Stimulated activated naive CD4-positive, alpha-beta T cell (primary cell): ENCODE results near the gene WDR5B.

Experiments used
- DNase-seq, 6 experiments: peaks; one replicate each; lab custom pipeline; 2025; lab: John Stamatoyannopoulos, UW

The WDR5B gene

DNA sequence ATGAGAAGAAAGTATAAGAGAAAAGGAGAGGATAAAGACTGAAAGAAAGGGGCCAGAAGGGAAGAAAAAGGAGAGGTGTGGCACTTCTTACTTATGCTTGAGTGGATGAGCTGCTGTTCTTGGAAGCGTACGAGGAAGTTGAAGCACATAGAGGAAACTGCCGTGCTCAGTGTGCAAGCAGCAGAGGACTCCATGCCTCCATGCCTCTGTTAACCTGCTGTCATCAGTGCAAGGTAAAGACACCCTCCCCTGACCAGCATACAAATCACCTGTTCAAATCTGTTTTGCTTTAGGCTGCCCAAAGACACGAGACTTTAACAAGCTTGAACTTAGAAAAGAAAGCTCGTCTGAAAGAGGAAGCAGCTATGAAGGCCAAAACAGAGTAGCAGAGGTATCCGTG, 6.4 kb downstream of the WDR5B start:
- DNase-seq, result no peak

DNA sequence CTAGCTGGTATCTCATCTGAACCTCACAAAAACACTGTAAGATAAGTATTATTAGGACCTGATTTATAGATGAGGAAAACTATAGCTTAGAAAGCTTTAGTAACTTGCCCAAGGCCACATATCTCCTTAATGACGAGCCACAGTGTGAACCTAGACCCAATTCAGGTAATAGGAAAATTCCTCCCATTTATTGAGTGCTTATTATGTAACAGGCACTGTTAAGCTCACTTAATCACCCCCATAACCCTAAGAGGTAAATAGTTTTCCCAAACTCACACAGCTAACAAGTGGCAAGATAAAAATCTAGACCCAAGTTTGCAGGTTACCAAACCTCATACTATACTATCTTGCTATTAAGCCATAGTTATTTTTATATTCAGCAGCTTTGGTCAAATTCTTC, 7.9 kb downstream of the WDR5B start:
- DNase-seq, result no peak

DNA sequence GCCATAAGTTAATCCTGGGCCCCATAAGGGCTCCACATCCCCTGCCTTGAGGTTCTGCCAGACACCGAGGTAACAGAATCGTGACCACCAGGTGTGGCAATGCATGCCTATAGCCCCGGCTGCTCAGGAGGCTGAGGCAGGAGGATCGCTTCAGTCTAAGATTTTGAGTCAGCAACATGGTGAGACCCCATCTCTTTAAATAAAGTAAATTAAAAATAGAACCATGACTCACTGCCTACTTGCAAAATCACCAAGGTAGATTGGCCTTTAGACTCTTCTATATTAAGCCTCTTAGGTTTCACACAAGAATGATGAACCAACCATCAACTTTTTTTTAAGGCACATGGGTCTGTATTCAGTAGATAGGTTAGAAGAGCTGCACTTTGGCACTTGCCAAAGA, 9.7 kb downstream of the WDR5B start:
- DNase-seq, result no peak

DNA sequence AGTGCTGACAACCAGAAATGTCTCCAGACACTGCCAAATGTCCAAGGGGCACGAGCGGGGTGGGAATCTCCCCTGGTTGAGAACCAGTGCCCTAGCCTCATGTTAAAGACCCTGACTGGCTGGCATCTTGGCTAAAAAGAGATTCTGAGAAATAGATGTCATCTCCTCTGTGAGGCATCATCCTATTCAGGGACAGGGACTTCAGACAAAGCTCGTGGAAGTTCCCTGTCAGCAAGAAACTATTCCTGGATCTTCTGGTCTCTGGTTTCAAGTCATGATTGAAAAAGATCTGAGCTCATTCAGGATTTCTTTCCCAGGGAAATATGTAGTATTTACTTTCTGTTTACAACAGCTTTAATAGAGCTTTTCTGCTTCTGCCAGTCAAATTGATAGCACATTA, 10.8 kb downstream of the WDR5B start:
- DNase-seq, result no peak

DNA sequence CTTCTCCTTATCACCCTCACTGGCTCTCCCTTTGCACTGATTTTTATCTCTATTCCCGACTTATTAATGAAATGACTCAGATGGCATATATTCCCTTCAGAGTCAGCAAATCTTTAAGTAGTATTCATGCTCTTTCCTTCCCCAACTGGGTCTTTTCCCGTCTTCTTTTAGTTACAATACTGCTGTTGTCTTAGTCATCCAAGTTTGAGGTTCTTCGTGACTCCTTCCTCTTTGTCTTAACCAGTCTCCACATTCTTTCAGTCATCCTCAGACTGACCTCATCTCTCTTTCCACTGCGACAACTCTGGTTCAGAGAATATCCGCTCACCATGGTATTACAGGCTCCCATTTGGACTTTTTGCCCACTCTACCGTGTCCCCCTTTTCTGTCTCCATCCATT, 12.4 kb downstream of the WDR5B start:
- no peak for DNase-seq

DNA sequence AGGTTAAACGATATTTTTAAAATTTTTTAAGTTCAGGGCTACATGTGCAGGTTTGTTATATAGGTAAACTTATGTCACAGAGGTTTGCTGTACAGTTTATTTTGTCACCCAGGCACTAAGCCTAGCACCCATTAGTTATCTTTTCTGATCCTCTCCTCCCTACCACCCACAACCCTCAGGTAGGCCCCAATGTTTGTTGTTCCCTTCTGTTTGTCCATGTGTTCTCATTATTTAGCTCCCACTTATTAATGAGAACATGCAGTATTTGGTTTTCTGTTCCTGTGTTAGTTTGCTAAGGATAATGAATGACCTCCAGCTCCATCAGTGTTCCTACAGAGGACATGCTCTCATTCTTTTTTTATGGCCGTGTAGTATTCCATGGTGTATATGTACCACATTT, 16.9 kb downstream of the WDR5B start:
- no peak for DNase-seq

DNA sequence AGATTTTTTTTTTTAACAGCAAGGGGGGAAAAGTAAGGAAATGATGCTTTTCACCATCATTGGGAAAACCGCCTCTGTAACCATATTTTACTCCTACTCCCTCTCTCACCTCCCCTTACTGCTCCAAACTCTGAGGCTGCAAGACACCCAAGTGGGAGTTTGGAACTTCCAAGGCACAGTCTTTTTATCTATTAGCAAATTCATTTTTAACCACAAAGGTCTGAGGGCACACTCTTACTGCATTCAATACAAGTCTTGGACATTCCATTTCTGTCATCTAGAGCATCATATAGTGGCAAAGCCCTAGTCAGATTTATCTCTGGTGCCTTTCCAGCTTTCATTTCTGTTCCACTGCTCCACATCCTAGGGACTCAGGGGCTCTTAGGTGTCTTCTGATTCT, 18.7 kb downstream of the WDR5B start:
- no peak for DNase-seq

DNA sequence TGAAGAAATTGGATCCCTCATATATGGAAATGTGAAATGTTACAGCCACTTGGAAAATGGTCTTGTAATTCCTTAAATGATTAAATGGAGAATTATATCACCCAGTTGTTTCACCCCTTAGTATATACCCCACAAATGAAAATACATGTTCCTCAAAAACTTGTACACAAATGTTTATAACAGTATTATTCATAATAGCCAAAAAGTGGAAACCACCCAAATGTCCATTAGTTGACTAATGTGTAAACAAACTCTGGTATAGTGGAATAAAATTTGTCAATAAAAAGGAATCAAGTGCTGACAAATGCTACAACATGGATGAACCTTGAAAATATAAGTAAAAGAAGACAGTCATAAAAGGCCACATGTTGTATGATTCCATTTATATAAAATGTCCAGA, 19.4 kb downstream of the WDR5B start:
- DNase-seq, result no peak

DNA sequence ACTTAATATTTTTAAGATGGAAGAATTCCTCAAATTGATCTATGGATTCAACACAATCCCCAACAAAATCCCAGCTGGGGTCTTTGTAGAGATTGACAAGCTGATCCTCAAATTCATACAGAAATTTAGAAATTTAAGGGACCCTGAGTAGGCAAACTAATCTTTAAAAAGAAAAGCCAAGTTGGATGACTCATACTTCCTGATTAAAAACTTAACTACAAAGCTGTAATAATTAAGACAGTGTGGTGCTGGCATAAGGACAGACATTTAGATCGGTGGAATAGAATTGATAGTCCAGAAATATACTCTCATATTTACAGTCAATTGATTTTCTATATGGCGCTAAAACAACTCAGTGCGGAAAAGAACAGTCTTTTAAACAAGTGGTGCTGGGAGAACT, 20.3 kb downstream of the WDR5B start:
- no peak for DNase-seq

DNA sequence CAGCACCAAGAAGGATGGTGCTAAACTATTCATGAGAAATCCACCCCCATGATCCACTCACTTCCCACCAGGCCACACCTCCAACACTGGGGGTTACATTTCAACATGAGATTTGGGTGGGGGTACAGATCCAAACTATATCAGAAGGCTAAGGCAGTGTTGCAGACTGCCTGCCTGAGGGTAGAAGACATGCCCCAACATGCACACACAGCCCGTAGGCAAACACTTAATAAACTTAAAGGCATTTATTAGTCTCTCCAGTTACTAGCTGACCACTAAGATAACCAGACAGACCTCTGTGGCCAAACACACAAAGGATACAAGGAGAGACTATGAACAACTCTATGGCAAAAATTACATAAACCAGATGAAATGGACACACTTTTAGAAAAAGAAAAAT, 21.7 kb downstream of the WDR5B start:
- no peak for DNase-seq

DNA sequence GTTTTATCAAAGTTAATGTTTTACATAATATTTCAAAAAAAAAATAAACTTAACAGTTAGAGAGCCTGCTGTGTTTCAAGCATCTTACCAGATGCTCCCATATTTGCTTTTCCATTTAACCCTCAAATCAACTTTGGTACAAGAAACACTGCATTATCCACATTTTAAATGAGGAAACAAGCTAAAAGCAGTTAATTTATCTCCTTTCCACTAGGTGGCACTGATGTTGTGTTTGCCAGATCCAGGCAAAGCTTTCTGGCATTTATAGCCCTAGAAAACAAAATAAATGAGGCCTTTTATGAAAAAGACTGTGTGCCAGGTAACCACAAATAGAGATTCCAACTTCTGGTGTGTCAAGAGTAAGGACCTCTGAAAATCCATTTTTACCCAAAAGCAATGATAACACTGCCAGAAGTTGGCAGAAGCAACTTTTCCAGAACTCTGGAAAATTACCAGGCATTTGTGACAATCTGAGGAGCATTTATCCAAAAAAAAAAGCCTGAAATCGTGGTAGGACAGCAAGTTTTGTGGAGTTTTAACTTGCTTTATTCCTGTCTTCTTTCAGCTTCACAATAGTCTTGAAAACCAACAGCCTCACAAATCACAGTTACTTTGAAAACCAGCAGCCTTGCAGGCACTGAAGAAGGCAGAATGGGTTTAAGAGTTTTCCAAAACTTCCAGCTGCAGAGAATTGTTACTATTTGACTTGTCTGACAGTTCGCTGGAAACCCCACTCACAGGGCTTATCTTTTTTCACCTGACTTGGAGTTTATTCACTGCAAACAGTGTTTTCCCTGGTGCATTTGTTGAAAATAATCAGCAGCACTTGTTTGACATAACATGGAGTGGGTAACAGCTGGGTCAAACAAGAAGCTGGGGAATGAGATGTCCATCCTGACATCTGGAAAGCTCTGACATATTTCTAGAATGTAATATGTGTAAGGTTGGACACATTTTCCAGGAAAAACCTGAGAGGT, 22.7 kb downstream of the WDR5B start:
- peak in 3 of 6 experiments; percentile 9 to 49 (median 46) for DNase-seq

DNA sequence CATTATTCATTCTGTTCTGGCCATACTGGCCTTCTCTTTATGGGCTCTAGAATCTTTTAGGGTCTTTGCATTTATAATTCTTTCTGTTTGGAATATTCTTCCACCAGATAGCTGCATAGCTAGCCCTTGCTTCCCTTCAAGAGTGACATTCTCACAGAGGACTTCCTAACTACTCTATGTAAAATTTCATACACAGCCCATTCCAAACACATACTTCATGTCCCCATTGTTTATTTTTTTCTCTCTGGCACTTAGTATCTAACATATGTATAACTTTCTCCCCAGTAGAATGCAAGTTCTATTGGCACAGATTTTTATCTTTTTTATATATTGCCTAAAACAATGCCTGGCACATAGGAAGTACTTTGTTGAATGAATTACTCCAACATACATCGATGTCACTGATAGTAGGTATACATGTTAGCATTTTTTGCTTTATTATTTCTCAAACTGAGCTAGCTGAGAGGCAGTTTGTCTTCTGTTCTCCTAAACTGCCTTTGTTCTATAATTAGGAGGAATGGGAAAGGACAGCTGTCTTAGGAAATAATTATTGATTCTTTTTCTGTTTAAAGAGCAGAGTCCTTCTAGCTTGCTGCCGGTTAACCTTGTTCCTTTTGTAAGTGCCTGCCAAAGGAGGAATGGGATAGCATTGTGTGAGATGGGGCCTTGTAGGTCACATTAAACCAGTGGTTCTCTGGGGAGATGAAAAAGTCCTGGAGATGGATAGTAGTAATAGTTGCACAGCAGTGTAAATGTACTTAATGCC, 24.0 kb downstream of the WDR5B start:
- DNase-seq, result no peak

DNA sequence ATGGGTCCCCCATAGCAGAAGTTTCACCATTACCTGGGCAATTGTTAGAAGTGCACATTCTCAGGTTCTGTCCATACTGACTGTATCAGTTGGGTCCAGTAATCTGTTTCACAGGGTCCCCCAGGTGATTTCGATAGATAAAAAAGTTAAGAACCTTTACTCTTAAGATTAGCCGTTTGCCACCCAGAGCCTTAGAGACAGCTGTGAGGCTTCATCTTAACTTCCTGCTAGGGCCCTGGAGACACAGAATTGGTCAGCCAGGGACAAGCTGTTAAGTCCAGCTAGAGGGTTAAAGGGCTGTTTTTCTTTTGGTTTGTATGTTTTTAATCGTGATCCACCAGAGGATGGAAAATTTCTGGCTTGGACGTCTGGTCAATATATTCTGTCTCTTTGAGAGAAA, 25.2 kb downstream of the WDR5B start:
- no peak for DNase-seq

DNA sequence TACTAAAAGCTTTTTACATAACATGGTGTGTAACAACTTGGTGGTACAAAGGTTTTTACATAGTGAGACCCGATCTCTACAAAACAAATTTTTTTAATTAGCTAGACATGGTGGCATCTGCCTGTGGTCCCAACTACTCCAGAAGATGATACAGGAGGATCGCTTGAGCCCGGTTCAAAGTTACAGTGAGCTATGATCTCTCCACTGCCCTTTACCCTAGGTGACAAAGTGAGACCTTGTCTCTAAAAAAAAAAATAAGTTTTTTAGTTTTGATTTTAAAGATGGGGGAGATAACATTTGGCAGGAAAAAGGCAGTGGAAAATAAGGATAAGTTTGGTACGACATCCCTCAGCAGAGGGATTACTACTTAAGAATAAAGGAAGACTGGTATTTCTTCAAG, 26.0 kb downstream of the WDR5B start:
- no peak for DNase-seq

DNA sequence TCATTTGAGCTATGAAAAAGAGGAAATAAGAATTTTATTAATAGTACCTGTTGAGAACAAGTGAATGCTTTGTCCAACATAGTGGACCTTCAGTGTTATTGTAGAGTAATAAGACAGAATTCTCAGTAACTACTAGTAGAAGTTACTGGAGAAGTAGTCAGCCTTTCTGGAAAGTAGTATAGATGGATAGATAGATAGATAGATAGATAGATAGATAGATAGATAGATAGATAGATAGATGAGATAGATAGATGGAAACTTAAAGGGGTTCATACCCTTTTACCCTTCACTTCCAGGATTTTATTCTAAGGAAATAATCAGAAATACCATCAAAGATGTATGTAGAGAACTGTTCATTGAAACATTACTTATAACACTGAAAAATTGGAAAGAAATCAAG, 26.7 kb downstream of the WDR5B start:
- DNase-seq, result no peak

DNA sequence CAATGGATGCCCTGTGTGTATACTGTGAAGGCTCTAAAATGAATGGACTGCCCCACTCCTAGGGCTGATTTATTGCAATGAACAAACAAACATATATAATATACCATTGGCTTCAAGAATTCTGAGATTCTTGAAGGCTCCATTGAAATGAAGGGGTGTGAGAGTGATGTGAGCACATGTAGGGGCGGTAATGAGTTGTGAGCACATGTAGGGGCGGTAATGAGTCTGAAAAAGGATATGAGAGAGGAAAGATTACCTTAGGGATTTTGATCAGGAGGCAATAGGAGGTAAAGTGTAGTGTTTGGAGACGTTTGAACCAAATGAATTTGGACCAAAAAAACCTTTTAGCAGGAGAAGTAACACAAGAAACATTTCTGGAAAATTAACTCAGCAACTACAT, 28.2 kb downstream of the WDR5B start:
- no peak for DNase-seq

DNA sequence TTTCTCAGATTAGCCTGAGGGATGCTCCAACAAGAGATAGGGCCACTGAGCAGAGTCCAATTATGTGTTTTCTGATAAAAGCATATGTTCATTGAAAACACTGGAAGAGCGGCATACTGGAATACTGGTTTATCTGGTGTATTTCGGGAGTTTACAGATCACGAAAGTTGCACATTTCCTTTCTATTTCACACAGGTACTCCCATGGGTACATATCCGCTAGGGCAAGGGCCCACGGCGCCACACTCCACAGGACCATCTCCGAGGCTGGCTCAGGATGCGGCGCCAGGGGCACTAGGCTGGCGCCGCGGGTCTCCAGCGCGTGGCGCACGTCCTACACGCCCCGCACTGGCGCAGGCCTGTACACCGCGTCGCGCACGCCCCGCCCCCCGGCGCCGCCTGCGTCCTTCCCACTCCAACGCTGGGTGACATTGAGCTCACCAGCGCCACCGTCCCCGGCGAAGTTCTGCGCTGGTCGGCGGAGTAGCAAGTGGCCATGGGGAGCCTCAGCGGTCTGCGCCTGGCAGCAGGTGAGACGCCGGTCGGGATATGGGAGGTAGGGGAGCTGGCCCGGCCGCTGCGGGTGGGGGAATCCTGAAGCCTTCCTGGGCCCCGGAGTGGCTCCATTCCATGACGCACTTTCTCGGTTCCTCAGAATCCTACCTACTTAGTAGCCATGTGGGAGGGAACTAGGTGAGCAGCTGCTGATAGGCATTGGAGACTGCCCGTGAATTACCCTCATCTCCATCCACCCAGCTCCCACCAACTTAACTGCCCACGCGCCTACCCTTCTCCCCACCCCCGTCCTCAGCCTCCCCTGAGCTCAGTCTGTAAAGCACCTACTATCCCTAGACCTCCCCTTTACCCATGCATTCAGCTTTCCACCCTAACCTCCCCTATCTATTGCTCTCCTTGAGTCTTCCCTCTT, 31.8 kb downstream of the WDR5B start, which contains the start of gene FAM162A:
FAM162A (plus strand) TSS at position 412 of the 927 bp plus-strand sequence; CDS start at position 496, 84 bp downstream.
- peak; percentile 86 to 92 (median 90) for DNase-seq

DNA sequence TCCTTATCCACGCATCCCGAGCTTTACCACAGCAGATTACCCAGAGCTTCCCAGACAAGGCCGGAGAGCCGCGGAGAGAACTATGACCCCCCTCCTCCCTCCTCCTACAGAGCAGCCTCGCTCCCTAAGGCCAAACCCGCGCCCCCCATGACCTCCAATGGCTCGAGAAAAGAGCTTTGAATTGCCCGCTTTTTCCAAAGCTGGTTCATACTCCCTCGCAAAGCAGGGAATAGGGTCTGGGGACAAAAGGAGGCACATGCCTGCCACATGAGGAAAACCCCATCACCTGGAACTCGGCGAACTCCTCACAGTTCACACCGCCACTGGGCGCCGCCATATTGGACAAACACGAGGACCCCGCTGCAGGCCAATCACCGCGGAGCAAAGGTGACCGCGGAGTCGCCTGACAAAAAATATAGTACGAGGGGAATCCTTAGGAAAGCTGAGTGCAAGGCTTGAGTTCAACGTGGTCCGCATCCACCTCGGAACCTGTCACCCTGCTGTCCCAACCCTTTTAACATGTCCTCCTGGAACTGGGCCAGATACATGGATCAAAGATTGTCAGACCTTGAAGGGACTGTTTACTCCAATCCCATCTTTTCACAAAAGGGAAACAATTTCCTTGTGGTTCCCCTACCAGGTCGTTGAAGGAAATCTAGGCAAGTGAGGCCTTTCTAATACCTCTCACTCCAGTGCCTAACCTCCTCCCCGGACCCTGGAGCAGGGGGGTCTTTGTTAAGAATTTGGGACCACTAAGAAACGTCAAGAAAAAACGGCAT, 32.8 kb downstream of the WDR5B start, which contains the start of gene MIX23:
MIX23 (minus strand) TSS at position 344 of the 779 bp plus-strand sequence; CDS start at position 337, 7 bp downstream.
- peak; percentile 69 to 82 (median 81) for DNase-seq

DNA sequence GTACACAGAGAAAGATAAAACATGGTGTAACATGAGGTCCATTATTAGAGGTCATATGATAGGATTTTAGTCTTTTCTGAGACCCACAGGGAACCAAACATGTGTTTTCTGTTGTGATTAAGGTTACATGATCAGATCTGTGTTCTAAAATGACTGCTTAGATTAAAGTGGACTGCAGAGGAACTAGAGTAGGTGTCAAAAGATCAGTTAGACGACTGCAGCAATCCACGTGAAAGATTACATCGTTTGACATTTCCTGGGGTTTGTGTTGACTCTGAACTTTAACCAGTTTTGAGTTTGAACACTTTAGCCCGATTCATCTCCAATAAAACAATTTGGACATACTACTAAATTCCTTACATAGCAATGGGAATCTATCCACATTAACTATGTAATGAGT, 37.9 kb downstream of the WDR5B start:
- no peak for DNase-seq

DNA sequence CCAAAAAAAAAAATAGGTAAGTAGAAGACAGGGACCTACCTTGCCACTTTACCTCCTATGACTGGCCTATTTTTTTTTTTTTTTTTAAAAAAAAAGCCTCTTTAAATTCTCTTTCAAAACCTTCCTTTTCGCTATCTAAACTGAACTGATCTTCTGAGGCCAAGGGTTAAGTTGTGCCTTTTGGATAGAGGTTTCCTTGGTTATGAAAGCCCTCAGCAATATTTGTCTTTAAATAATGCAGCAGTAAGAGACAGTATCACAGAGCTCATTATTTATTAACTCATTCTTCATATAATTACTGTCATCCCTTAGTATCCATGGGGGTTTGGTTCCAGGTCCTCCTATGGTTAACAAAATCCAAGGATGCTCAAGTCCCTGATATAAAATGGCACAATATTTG, 41.8 kb downstream of the WDR5B start:
- DNase-seq, result no peak

DNA sequence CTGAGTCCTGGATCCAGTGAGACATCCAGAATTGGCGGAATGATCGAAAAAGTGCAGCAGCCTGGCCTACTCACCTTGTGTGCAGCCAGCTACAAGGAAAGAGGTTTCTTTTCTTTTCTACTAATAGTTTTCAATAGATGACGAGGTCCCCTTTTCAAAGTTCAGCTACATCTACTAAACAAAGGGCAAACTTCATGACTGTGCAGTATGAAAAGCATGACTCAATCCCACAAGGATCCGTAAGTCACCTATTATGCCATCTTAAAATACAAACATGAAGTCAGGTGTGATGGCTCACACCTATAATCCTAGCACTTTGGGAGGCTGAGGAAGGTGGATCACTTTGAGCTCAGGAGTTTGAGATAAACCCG, 49.5 kb downstream of the WDR5B start:
- no peak for DNase-seq
